Left forelimb (tissue), 1 donor: ENCODE data around the gene MC4R.

Experiments used
- DNase-seq: peaks from one replicate; pipeline ENCODE4 v3.0.0-alpha.2; 2018; ENCODE audit warnings: low spot score

MC4R gene

DNA sequence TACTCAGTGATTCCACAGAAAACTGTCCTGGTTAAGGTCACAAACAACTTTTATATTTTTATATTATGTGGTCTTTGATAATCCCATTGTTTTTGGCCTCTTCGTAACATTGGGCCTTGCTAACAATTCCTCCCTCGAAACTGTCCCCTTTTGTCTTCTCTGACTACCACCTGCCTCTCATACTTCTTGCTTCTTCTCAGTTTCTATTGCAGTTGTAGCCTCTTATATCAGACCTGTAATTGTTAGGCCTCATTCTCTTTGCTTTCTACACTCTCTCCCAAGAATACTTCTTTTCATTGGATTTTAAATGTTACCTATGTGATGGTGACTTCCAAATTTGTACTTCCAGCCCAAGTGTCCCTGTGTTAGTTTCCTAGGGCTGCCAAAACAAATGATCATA lies 44.7 kb downstream of the MC4R start:
- DNase-seq, result no peak

DNA sequence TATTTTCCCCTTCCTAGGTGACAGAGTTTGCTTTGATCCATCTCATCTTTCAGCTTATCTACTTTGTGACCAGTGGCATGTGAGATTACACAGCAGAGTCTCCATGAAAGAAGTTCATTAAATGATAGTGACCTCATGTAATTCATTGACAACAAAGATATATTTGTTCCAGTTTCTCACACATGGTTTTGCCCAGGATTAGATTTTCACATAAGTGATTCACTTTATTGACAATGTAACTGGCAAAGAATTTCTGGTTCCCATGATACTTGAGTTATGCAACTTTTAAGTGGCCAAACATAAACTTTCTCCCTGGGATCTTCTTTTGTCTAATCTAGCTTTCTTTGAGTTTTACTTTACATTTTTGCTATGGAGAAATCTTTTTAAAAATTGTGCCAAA lies 50.0 kb downstream of the MC4R start:
- DNase-seq, result no peak
